ENCODE results near the gene RPL38.

The RPL38 gene

DNA sequence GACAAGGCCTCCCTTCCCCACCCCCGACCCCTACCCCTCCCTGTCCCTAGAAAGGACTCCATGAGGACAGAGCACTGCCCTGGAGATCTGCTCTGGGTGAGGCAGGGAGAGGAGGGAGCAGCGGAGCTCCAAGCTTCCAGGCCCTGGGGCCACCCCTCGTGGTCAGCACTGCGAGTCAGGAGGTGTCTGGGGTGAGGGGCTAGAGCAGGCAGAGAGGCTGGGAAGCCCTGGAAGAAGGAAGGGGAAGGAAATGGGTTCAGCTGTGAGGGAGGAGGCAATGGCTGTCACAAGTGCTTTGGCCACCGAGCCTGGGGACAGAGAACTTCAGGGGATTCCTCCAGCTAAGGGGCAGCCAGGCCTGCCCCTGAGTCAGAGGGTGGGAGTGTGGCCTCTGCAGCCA is 42.4 kb downstream of the RPL38 start:
- DNase-seq (ENCODE audit: low read depth, low spot score) = no peak

- no peak for DNase-seq (ENCODE audit: low read depth, low spot score)
Observed at GRCh38 chr17:74249590-74250270, 46.3 kb downstream of the RPL38 start.

- DNase-seq (ENCODE audit: low read depth, low spot score) = no peak
Observed at GRCh38 chr17:74250324-74250995, 47.0 kb downstream of the RPL38 start.

GRCh38 chr17:74251051-74251450 is 47.6 kb downstream of the RPL38 start:
- DNase-seq (ENCODE audit: low read depth, low spot score) = no peak

GRCh38 chr17:74251569-74251968 is 48.1 kb downstream of the RPL38 start:
- no peak for DNase-seq (ENCODE audit: low read depth, low spot score)

DNA sequence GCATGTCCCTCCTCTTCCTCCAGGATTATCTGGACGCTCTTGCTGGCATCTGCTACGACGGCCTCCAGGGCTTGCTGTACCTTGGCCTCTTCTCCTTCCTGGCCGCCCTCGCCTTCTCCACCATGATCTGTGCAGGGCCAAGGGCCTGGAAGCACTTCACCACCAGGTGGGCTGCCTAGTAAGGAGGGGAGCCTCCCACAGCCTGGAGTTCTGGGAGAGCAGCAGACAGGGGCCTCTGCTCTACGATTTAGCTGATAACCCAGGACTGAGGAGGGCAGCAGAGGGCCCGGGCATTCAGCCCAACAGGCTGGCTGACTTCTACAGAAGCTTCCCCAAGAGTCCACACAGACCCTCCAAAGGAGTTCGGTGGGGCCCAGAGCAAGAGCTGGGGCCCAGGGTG is 48.7 kb downstream of the RPL38 start:
- DNase-seq (ENCODE audit: low read depth, low spot score) = no peak

DNA sequence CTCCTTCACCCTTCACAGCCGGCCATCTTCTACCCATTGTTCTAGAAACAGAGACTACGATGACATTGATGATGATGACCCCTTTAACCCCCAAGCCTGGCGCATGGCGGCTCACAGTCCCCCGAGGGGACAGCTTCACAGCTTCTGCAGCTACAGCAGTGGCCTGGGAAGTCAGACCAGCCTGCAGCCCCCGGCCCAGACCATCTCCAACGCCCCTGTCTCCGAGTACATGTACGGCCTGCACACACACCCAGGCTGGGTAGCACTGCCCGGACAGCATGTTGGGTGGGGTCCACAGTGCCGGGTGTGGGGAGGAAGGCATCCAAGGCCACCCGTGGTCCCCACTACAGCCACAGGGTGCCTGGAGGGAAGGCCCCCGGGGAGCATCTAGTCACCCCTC is 49.6 kb downstream of the RPL38 start:
- no peak for DNase-seq (ENCODE audit: low read depth, low spot score)

DNA sequence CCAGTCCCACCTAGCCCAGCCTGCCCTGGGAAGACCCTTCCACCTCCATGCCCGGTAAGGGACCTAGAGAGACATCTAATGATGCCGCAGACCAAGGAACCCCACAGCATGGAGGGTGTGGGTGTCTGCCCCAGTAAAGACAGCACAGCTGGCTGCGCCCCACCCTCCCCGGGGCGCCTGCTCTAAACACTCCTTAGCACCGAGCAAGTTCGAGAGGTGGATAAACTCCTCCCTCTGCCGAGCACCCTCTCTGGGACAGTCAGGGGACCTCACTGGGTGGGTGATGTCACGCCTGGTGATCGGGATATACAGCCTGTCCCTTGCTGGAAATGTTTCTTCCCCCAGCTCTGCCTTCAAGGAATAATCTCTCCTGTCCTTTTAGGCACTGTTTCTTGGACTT is 53.8 kb downstream of the RPL38 start:
- no peak for DNase-seq (ENCODE audit: low read depth, low spot score)

- no peak for DNase-seq (ENCODE audit: low read depth, low spot score)
Observed at GRCh38 chr17:74259667-74260524, 56.4 kb downstream of the RPL38 start.

Data from astrocyte of the hippocampus (primary cell).